NCI-H1436 (cell line): Measurements from ENCODE around the gene TOR4A.

Source experiments
- DNase-seq: peaks from one replicate; lab custom pipeline; 2025; lab: John Stamatoyannopoulos, UW

TOR4A gene

GRCh38 chr9:137273095-137273490 lies 4.4 kb upstream of the TOR4A start:
- no peak for DNase-seq

GRCh38 chr9:137273611-137274320 lies 3.8 kb upstream of the TOR4A start:
- DNase-seq, result no peak

- DNase-seq, result no peak
These were observed 2.3 kb upstream of the TOR4A start for GRCh38 chr9:137275203-137275587.

- no peak for DNase-seq
These were observed 1.7 kb upstream of the TOR4A start for GRCh38 chr9:137275588-137276472.

GRCh38 chr9:137276473-137277328 lies 825 bp upstream of the TOR4A start:
- no peak for DNase-seq

GRCh38 chr9:137278061-137278701 lies 655 bp downstream of the TOR4A start:
- DNase-seq, result no peak

GRCh38 chr9:137278721-137279711 lies 1.5 kb downstream of the TOR4A start:
- DNase-seq, result no peak

- no peak for DNase-seq
These were observed 2.4 kb downstream of the TOR4A start for GRCh38 chr9:137279741-137280473.

GRCh38 chr9:137280474-137281344 lies 3.2 kb downstream of the TOR4A start:
- no peak for DNase-seq

- DNase-seq, result no peak
These were observed 4.0 kb downstream of the TOR4A start for GRCh38 chr9:137281345-137282116.

- peak; percentile 47 for DNase-seq
These were observed 9.5 kb downstream of the TOR4A start for GRCh38 chr9:137286975-137287383.

GRCh38 chr9:137293094-137293481 lies 15.6 kb downstream of the TOR4A start:
- DNase-seq, result no peak

- no peak for DNase-seq
These were observed 16.1 kb downstream of the TOR4A start for GRCh38 chr9:137293482-137294090.

- no peak for DNase-seq
These were observed 16.7 kb downstream of the TOR4A start for GRCh38 chr9:137294091-137294680.

GRCh38 chr9:137294681-137295237 lies 17.2 kb downstream of the TOR4A start:
- no peak for DNase-seq

GRCh38 chr9:137295238-137295811 lies 17.8 kb downstream of the TOR4A start:
- no peak for DNase-seq
